Measurements from ENCODE around the gene FER.
"Not testable (repeated sequence)": the region's sequence is repeated elsewhere in the genome, so short reads cannot be mapped to it uniquely, and the experiment has no call there.

DNA sequence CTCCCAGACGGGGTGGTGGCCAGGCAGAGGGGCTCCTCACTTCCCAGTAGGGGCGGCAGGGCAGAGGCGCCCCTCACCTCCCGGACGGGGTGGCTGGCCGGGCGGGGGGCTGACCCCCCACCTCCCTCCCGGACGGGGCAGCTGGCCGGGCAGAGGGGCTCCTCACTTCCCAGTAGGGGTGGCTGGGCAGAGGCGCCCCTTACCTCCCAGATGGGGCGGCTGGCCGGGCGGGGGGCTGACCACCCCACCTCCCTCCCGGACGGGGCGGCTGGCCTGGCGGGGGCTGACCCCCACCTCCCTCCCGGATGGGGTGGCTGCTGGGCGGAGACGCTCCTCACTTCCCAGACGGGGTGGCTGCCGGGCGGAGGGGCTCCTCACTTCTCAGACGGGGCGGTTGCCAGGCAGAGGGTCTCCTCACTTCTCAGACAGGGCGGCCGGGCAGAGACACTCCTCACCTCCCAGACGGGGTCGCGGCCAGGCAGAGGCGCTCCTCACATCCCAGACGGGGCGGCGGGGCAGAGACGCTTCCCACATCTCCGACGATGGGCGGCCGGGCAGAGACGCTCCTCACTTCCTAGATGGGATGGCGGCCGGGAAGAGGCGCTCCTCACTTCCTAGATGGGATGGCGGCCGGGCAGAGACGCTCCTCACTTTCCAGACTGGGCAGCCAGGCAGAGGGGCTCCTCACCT lies 244.8 kb downstream of the FER start:
- TF ChIP-seq, protein P1, sequence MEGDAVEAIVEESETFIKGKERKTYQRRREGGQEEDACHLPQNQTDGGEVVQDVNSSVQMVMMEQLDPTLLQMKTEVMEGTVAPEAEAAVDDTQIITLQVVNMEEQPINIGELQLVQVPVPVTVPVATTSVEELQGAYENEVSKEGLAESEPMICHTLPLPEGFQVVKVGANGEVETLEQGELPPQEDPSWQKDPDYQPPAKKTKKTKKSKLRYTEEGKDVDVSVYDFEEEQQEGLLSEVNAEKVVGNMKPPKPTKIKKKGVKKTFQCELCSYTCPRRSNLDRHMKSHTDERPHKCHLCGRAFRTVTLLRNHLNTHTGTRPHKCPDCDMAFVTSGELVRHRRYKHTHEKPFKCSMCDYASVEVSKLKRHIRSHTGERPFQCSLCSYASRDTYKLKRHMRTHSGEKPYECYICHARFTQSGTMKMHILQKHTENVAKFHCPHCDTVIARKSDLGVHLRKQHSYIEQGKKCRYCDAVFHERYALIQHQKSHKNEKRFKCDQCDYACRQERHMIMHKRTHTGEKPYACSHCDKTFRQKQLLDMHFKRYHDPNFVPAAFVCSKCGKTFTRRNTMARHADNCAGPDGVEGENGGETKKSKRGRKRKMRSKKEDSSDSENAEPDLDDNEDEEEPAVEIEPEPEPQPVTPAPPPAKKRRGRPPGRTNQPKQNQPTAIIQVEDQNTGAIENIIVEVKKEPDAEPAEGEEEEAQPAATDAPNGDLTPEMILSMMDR (conservative IDR thresholded peaks at IDR 0.05; ENCODE audit: low read depth, low read length): not testable (repeated sequence)
- TF ChIP-seq EZH2phosphoT487 (IDR thresholded peaks at IDR 0.05; ENCODE audit: borderline replicate concordance, low read length); EZH2 (IDR thresholded peaks at IDR 0.05; ENCODE audit: low read length, unreplicated experiment): not testable (repeated sequence)
